CD14-positive monocyte (primary cell): ENCODE data around the gene GP9. TPM values are rescaled to one million over a fixed set of nuclear protein-coding genes. Genes with fewer than 3 reads are reported as not detected.

Experiments used
- DNase-seq, 3 donors: peaks; one replicate each; pipeline ENCODE4 v3.0.0-alpha.2; 2011 to 2022
- H2AFZ ChIP-seq: 2 replicates; pipeline ENCODE4 v1.6.0; 2012; ENCODE audit warnings: mild to moderate bottlenecking, low read depth, low read length, inconsistent platforms; ENCODE audit not compliant: insufficient read depth, poor library complexity, severe bottlenecking
- H3K27ac ChIP-seq, 2 donors: 1 replicate in 1 of 2; 2 replicates in 1 of 2; pipeline ENCODE4 v1.5.1; 2012 to 2013; ENCODE audit warnings: low read length in 2 of 2, control low read depth in 1 of 2, inconsistent platforms in 1 of 2, low read depth in 1 of 2, mild to moderate bottlenecking in 1 of 2
- H3K27me3 ChIP-seq, 2 donors: one replicate each; pipeline versions ENCODE4 v1.6.0 to v1.6.1; 2011 to 2013; ENCODE audit warnings: low read length in 2 of 2; ENCODE audit not compliant: control insufficient read depth in 2 of 2, insufficient read depth in 2 of 2
- H3K36me3 ChIP-seq, 2 donors: replicated peaks in 1 of 2; 1 replicate in 1 of 2; 2 replicates in 1 of 2; pipeline versions ENCODE4 v1.5.1 to v1.6.1; 2012 to 2013; ENCODE audit warnings: low read length in 2 of 2, control low read depth in 1 of 2, inconsistent platforms in 1 of 2, mild to moderate bottlenecking in 1 of 2; ENCODE audit not compliant: insufficient read depth in 2 of 2, control insufficient read depth in 1 of 2
- H3K4me1 ChIP-seq, 2 donors: 1 replicate in 1 of 2; 2 replicates in 1 of 2; pipeline versions ENCODE4 v1.5.1 to v1.6.1; 2012 to 2013; ENCODE audit warnings: low read length in 2 of 2, control low read depth in 1 of 2, inconsistent platforms in 1 of 2, mild to moderate bottlenecking in 1 of 2, moderate library complexity in 1 of 2; ENCODE audit not compliant: insufficient read depth in 2 of 2, control insufficient read depth in 1 of 2
- H3K4me2 ChIP-seq: replicated peaks from 2 replicates; pipeline ENCODE3; 2012; ENCODE audit warnings: low read length, moderate library complexity, mild to moderate bottlenecking; ENCODE audit not compliant: poor library complexity, severe bottlenecking; ENCODE audit errors: extremely low read depth
- H3K4me3 ChIP-seq, 3 experiments: fragments of 200-600 bp in 1 of 3; sonication (generic) in 1 of 3; replicated peaks in 1 of 3; 1 replicate in 2 of 3; 2 replicates in 1 of 3; pipeline ENCODE4 v1.5.1; 2011 to 2013; ENCODE audit warnings: low read length in 3 of 3, mild to moderate bottlenecking in 3 of 3, control low read depth in 2 of 3, low read depth in 2 of 3, inconsistent platforms in 1 of 3, moderate library complexity in 1 of 3
- H3K79me2 ChIP-seq: 2 replicates; pipeline ENCODE4 v1.6.0; 2012; ENCODE audit warnings: mild to moderate bottlenecking, control low read depth, inconsistent platforms, low read length, moderate library complexity; ENCODE audit not compliant: insufficient read depth
- H3K9ac ChIP-seq: 2 replicates; pipeline ENCODE4 v1.6.0; 2017; ENCODE audit warnings: low read length, mild to moderate bottlenecking; ENCODE audit not compliant: insufficient read depth, poor library complexity, severe bottlenecking
- H3K9me3 ChIP-seq, 2 donors: replicated peaks in 1 of 2; 1 replicate in 1 of 2; 2 replicates in 1 of 2; pipeline versions ENCODE4 v1.5.1 to v1.6.1; 2012 to 2013; ENCODE audit warnings: low read length in 2 of 2, control low read depth in 1 of 2; ENCODE audit not compliant: control insufficient read depth in 1 of 2, insufficient read depth in 1 of 2
- H4K20me1 ChIP-seq: 2 replicates; pipeline ENCODE4 v1.6.0; 2012; ENCODE audit warnings: mild to moderate bottlenecking, low read length, control low read depth, moderate library complexity; ENCODE audit not compliant: insufficient read depth
- H3K27ac Mint-ChIP-seq, 7 donors: one replicate each; pipeline ENCODE4 v1.8.0; 2020; ENCODE audit warnings: mild to moderate bottlenecking in 7 of 7, mixed read lengths in 7 of 7, moderate library complexity in 6 of 7, inconsistent platforms in 2 of 7
- H3K27me3 Mint-ChIP-seq, 3 donors: one replicate each; pipeline ENCODE4 v1.8.0; 2021 to 2022; ENCODE audit warnings: low read depth in 3 of 3, mild to moderate bottlenecking in 3 of 3, mixed read lengths in 3 of 3, moderate library complexity in 3 of 3, inconsistent platforms in 1 of 3
- H3K36me3 Mint-ChIP-seq, 2 donors: one replicate each; pipeline ENCODE4 v1.8.0; 2020; ENCODE audit warnings: mixed read lengths in 2 of 2, inconsistent platforms in 1 of 2, mild to moderate bottlenecking in 1 of 2
- H3K4me1 Mint-ChIP-seq: one replicate; pipeline ENCODE4 v1.8.0; 2020; ENCODE audit warnings: mild to moderate bottlenecking, mixed read lengths
- H3K4me3 Mint-ChIP-seq, 2 donors: one replicate each; pipeline ENCODE4 v1.8.0; 2020; ENCODE audit warnings: mild to moderate bottlenecking in 2 of 2, mixed read lengths in 2 of 2, moderate library complexity in 1 of 2
- H3K9me3 Mint-ChIP-seq, 7 donors: one replicate each; pipeline ENCODE4 v1.8.0; 2020 to 2022; ENCODE audit warnings: mixed read lengths in 7 of 7, mild to moderate bottlenecking in 6 of 7, moderate library complexity in 6 of 7, inconsistent platforms in 2 of 7
- WGBS: methylation state at CpG from one replicate; pipeline ENCODE4 v1.1.5; 2013; ENCODE audit warnings: missing lambda C conversion rate; ENCODE audit not compliant: insufficient coverage; 5-methylcytosine and 5-hydroxymethylcytosine counted together
- intact Hi-C, 2 donors: fragments of 100-400 bp; cut with micrococcal nuclease; formaldehyde crosslinking; loops; one replicate each; pipeline versions ENCODE4 v1.15.0 to v1.15.1; 2023
- polyA plus RNA-seq, 3 donors: library from polyadenylated mRNA; depleted of rRNA in 1 of 3; unstranded in 2 of 3; stranded (reverse) in 1 of 3; fragments of 300-500 nt in 2 of 3; fragments of >200 nt in 1 of 3; fragmentation: Illumina TruSeq in 2 of 3; gene quantifications; 1 replicate in 2 of 3; 2 replicates in 1 of 3; pipeline ENCODE4 v1.2.3, GENCODE V29; 2012 to 2021
- TF ChIP-seq, protein P1 (sequence below): fragments of 200-600 bp; IDR thresholded peaks from one replicate; pipeline ENCODE4 v1.8.0; 2022; ENCODE audit warnings: antibody characterized with exemption, mild to moderate bottlenecking

Gene GP9
- polyA plus RNA-seq, 3 donors: 0.74 to 2.7 TPM; not detected in 1

DNA sequence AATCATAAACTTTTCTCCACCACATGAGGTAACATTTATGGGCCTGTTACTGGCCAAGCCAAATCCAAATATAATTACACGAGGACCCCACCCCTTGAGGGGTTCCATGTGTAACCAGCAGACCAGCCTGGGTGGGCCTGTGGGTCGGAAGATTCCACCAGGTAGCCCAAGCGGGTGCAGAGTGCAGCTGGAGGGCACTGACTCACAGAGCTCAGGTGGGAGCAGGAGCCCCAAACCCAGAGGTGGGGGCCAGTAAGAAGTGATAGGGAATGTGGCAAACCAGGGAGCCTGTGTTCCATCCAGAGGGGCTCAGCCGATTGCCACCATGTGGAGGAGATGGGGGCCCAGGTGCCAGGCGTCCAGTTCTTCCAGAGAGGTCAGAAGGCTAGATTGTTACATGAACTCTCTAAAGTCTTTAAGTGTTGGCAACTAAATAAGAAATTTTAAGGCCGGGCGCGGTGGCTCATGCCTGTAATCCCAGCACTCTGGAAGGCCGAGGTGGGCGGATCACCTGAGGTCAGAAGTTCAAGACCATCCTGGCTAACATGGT is 2.6 kb downstream of the GP9 start:
- no peaks in the 10 kb centered on the region for H3K79me2 ChIP-seq
- Mint-ChIP-seq H3K4me1 (peaks cover 14% of the 10 kb centered on the region), H3K36me3 (no peaks in the 10 kb centered on the region), H3K9me3 (peaks cover 0 to 8% (median 6%) of the 10 kb centered on the region in 7 donors), H3K4me3 (no peak overlapping the region), H3K27ac (no peak overlapping the region), H3K27me3 (peaks cover 3 to 9% (median 5%) of the 10 kb centered on the region in 3 donors)
- TF ChIP-seq, protein P1, sequence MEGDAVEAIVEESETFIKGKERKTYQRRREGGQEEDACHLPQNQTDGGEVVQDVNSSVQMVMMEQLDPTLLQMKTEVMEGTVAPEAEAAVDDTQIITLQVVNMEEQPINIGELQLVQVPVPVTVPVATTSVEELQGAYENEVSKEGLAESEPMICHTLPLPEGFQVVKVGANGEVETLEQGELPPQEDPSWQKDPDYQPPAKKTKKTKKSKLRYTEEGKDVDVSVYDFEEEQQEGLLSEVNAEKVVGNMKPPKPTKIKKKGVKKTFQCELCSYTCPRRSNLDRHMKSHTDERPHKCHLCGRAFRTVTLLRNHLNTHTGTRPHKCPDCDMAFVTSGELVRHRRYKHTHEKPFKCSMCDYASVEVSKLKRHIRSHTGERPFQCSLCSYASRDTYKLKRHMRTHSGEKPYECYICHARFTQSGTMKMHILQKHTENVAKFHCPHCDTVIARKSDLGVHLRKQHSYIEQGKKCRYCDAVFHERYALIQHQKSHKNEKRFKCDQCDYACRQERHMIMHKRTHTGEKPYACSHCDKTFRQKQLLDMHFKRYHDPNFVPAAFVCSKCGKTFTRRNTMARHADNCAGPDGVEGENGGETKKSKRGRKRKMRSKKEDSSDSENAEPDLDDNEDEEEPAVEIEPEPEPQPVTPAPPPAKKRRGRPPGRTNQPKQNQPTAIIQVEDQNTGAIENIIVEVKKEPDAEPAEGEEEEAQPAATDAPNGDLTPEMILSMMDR: no peak
- H3K9me3 ChIP-seq: peaks cover 0 to 4% of the 10 kb centered on the region in 2 donors
- peaks cover 8 to 11% of the 10 kb centered on the region in 2 donors for H3K4me1 ChIP-seq
- no peak for DNase-seq
- intact Hi-C loops: no loop called here
- peaks cover 0 to 3% of the 10 kb centered on the region in 2 donors for H3K27me3 ChIP-seq
- H2AFZ ChIP-seq: no peak overlapping the region
- H3K27ac ChIP-seq: no peak overlapping the region
- no peak overlapping the region for H3K4me2 ChIP-seq
- H3K36me3 ChIP-seq: no peaks in the 10 kb centered on the region
- H3K9ac ChIP-seq: no peak overlapping the region
- no peak overlapping the region for H3K4me3 ChIP-seq
- WGBS: 89% methylated on average over 5 of the region's 10 CpGs
- H4K20me1 ChIP-seq: no peaks in the 10 kb centered on the region

- H3K27ac Mint-ChIP-seq: no peak overlapping the region
- H2AFZ ChIP-seq: no peak overlapping the region
- no peak overlapping the region for H3K9ac ChIP-seq
- DNase-seq: no peak
- H3K36me3 ChIP-seq: no peaks in the 10 kb centered on the region
- peaks cover 0 to 3% of the 10 kb centered on the region in 2 donors for H3K27me3 ChIP-seq
- H3K4me3 ChIP-seq: no peak overlapping the region
- H3K36me3 Mint-ChIP-seq: no peaks in the 10 kb centered on the region
- peaks cover 0 to 4% of the 10 kb centered on the region in 2 donors for H3K9me3 ChIP-seq
- WGBS: 95% methylated on average over 14 of the region's 15 CpGs
- H3K4me3 Mint-ChIP-seq: no peak overlapping the region
- TF ChIP-seq, protein P1: no peak
- peaks cover 3 to 9% (median 5%) of the 10 kb centered on the region in 3 donors for H3K27me3 Mint-ChIP-seq
- H3K4me2 ChIP-seq: no peak overlapping the region
- intact Hi-C loops: no loop called here
- no peak overlapping the region for H3K27ac ChIP-seq
- peaks cover 0 to 8% (median 6%) of the 10 kb centered on the region in 7 donors for H3K9me3 Mint-ChIP-seq
- peaks cover 10 to 17% of the 10 kb centered on the region in 2 donors for H3K4me1 ChIP-seq
- peaks cover 15% of the 10 kb centered on the region for H3K4me1 Mint-ChIP-seq
- no peaks in the 10 kb centered on the region for H3K79me2 ChIP-seq
- H4K20me1 ChIP-seq: no peaks in the 10 kb centered on the region
Observed at GRCh38 chr3:129063841-129064482, 3.4 kb downstream of the GP9 start.
